MM.1S (cell line): ENCODE results near the gene CHSY1.

ENCODE experiments used
- EZH2 ChIP-seq: fragments of 300-600 bp; sonication (generic); optimal IDR thresholded peaks from 2 replicates; pipeline ENCODE3; 2017; ENCODE audit warnings: low read depth, mild to moderate bottlenecking, antibody characterized with exemption, low read length, mixed read lengths
- EZH2phosphoT487 ChIP-seq: fragments of 300-600 bp; sonication (generic); IDR thresholded peaks from 2 replicates; pipeline ENCODE4 v1.6.1; 2018; ENCODE audit warnings: antibody characterized with exemption, low read length
- TF ChIP-seq, protein P1 (sequence below): fragments of 300-600 bp; sonication (generic); IDR thresholded peaks from 2 replicates; pipeline ENCODE4 v1.5.1; 2016; ENCODE audit warnings: antibody characterized with exemption, low read length, mixed read lengths

DNA sequence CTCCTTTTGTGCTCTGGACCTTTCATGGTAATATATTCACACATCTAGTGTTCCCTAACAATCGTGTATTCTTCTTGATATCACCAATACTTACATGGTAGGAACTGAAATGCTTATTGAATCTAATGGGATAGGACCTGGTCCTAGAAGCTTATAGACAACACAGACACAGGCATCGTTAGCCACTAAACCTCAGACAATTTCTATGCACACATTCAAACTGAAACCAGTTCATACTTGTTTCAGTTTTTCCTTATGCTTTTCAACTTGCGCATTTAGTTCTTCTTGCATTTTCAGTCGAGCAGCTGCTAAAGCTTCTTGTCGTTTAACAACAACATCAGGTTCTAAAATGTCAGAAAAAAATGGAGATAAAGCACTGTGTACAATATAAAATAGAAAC, 23.2 kb upstream of the CHSY1 start:
- TF ChIP-seq, protein P1, sequence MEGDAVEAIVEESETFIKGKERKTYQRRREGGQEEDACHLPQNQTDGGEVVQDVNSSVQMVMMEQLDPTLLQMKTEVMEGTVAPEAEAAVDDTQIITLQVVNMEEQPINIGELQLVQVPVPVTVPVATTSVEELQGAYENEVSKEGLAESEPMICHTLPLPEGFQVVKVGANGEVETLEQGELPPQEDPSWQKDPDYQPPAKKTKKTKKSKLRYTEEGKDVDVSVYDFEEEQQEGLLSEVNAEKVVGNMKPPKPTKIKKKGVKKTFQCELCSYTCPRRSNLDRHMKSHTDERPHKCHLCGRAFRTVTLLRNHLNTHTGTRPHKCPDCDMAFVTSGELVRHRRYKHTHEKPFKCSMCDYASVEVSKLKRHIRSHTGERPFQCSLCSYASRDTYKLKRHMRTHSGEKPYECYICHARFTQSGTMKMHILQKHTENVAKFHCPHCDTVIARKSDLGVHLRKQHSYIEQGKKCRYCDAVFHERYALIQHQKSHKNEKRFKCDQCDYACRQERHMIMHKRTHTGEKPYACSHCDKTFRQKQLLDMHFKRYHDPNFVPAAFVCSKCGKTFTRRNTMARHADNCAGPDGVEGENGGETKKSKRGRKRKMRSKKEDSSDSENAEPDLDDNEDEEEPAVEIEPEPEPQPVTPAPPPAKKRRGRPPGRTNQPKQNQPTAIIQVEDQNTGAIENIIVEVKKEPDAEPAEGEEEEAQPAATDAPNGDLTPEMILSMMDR = no peak
- no peak for TF ChIP-seq EZH2
- no peak for TF ChIP-seq EZH2phosphoT487
